Fibroblast of lung (primary cell): Measurements from ENCODE around the gene TBC1D5.

Source experiments
- EZH2 ChIP-seq: IDR thresholded peaks from 2 replicates; pipeline ENCODE4 v1.5.1; 2012; ENCODE audit warnings: low read length, control low read depth, mild to moderate bottlenecking; ENCODE audit errors: missing control alignments
- TF ChIP-seq, protein P1 (sequence below), 2 donors: IDR thresholded peaks in 1 of 2; conservative IDR thresholded peaks in 1 of 2; 1 replicate in 1 of 2; 2 replicates in 1 of 2; pipeline ENCODE4 v1.5.1; 2011 to 2012; ENCODE audit warnings: low read length in 2 of 2, control low read depth in 1 of 2, inconsistent platforms in 1 of 2, low read depth in 1 of 2, mild to moderate bottlenecking in 1 of 2

DNA sequence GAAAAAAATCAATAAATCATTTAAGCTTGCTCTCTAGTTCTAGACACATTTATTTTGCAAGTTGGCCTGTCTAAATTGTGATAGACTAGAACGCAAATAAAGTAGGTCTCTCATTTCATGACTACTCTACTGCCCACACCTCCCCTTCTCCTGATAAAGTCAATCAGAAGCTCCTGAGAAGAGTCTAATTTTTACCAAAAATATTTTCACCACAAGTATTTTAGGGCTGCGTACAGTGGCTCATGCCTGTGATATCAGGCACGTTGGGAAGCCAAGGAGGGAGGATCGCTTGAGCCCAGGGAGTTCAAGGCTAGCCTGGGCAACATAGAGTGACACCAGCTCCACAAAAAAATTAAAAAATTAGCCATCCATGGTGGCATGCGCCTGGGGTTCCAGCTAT, 136.5 kb downstream of the TBC1D5 start:
- TF ChIP-seq, protein P1, sequence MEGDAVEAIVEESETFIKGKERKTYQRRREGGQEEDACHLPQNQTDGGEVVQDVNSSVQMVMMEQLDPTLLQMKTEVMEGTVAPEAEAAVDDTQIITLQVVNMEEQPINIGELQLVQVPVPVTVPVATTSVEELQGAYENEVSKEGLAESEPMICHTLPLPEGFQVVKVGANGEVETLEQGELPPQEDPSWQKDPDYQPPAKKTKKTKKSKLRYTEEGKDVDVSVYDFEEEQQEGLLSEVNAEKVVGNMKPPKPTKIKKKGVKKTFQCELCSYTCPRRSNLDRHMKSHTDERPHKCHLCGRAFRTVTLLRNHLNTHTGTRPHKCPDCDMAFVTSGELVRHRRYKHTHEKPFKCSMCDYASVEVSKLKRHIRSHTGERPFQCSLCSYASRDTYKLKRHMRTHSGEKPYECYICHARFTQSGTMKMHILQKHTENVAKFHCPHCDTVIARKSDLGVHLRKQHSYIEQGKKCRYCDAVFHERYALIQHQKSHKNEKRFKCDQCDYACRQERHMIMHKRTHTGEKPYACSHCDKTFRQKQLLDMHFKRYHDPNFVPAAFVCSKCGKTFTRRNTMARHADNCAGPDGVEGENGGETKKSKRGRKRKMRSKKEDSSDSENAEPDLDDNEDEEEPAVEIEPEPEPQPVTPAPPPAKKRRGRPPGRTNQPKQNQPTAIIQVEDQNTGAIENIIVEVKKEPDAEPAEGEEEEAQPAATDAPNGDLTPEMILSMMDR (conservative IDR thresholded peaks at IDR 0.05 in 1 of 2, IDR thresholded peaks at IDR 0.05 in 1 of 2; ENCODE audit: low read depth in 1 of 2, low read length in 2 of 2): no peak
- TF ChIP-seq EZH2: no peak
